NOMO-1 treated with dmso at 0.1 percent for 144 hours (cell line): Measurements from ENCODE around the gene TRIM47.

Source experiments
- DNase-seq: peaks from one replicate; lab custom pipeline; 2025; ENCODE audit not compliant: unreplicated experiment; lab: John Stamatoyannopoulos, UW

Gene TRIM47

DNA sequence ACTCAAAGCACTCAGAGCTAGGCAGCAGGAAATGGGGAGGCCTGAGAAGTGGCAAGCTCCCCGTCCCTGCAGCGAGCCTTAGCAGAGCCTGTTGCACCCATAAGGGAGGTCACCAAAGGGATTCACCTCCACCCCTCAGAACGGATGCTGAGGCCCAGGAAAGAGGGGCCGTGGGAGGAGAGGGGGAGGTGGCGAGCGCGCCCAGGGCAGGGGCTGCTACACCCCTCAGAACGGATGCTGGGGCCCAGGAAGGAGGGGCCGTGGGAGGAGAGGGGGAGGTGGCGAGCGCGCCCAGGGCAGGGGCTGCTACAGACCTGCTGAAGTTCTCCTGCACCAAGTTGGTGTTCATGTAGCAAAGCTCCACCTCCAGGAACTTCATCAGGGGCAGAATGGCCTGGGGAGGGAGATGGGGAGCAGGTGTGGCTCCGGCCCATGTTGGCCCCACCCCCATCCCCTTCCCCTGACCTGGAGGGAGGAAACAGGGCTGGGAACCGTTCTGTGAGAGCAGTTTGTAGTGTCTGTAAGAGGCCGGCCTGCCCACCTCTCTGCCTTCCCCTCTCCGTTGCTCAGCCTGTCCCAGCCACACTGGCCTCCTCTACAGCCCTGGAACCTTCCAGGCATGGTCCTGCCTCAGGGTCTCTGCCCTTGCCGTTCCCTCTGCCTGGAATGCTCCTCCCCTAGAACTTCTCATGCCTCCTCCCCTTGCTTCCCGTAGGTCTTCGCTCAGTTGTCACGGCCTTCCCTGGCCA lies 45.6 kb downstream of the TRIM47 start:
- no peak for DNase-seq

DNA sequence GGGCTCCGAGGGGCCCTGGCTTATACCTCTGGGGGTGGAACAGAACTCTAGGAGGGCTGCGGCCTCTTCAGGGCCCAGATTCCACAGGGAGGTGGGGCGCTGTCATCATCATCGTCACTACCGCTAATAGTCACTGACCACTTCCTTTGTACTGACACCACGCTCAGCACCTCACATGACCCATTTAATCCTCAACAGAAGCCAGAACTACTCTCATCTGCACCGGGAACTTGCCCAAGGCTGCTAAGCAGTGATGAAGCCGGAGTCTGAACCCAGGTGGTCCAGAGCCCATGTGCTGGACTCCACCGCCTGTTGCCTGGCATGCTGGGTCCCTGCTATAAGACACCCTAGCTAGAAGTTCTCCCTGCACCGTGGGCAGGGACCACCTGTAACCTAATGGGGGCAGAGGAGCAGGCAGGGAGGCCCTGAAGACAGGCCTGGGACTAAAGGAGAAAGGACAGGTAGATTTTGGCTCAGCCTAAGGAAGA lies 46.2 kb downstream of the TRIM47 start:
- no peak for DNase-seq

DNA sequence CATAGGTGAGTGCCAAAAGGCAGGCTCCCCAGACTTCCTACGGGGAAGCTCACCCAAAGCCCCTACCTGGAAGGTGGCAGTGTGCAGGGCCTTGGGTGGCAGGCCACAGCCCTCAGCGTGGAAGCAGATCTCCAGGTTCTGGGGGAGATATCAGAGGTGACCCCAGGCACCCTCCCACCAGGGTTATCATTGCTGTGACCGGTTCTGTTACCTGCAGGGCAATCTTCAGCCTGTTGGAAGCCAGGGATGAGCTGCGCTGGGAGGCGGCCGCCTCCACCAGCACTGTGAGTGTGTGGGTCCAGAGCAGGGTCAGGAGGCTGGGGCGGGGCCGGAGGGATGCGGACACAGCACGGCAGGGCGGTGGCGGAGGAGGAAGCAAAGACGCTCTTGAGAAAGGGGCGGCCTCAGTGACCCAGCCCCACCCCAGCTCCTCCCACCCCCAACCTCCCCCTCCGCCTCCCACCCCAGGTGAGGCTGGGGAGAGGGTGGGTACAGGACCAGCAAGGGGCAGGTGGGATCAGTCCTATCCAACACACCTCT lies 47.3 kb downstream of the TRIM47 start:
- DNase-seq = no peak

DNA sequence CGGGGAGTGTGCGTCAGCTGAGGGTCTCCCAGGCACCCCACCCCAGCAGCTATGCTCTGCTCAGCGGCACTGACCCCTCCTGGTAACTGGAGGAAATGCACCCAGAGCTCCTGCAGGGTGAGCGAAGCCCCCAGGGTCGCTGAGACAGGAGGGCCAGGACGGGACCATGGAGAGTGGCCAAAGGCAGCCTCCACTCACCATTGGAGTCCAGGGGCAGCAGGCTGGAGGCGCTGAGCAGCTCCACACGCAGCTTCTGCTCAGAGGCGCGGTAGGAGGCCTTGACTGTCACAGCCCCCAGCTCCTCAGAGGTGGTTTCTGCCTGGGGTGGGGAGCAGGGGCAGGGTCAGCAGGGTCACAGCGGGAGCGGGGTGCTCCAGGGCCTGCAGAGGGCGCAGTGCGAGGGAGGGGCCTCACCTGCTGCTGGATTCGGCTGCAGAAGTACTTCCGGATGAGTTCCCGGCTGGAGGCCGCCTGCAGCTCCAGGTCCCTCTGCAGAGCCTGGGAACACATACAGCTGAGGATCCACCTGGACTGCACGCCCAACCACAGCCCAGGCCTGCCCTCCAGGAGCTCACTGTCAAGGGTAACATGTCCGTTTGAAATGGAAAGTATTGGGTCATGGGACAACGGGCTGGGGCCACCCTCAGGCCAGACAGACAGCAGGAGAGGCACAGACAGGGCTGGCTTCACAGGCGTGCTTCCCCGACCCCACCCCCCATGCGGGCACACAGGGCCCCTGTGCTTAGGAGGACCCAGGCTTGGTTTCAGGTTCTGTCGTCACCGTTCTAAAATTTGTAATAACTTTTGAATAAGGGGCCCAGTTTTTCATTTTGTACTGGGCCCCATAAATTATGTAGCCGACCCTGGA lies 48.0 kb downstream of the TRIM47 start:
- DNase-seq = no peak

DNA sequence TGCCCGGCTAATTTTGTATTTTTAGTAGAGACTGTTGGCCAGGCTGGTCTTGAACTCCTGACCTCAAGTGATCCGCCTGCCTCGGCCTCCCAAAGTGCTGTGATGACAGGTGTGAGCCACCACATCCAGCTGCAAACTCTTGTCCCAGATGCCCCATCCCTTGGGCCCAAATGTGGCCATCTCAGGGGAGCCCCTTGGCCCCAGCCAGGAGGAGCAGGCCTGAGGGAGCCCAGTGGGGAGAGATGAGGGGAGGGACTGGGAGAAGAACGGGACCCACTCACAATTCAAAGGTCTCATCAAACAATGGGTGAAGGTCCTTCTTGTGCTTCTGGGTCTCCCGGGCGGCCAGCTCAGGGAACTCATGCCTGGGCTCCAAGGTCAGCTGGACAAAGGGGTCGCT lies 48.6 kb downstream of the TRIM47 start:
- no peak for DNase-seq

DNA sequence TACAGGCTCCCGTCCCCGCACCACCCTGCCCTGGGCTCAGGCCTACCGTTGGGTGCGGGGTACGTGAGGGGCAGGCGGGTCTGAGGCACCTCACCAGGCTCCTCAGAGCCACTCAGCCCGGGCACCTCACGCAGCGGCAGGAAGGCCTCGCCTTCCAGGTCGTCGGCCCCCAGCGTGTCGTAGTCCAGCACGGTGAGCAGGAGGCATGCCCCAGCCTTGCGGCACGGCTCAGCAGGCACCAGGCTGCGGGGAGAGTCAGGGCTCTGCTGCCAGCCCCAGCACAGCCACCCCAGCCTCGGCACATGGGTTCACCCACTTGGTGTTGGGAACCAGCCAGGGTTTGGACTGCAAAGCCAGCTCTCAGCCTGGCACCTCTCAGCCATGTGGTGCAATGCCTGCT lies 49.6 kb downstream of the TRIM47 start:
- DNase-seq = no peak

DNA sequence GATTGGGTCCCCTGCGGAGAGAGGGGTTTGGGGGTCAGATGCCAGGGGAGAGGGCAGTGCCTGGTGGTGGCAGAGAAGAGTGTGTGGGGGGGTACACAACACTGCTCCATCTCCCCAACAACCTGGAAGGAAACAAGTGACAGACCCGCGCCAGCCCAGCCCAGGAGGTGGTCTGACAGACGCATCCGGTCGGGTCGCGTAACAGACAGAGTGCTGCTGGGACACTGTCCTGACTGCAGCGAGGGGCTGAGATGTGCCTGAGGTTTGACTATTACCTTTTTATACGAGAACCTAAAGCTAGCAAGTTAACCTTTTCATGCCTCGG lies 50.3 kb downstream of the TRIM47 start:
- no peak for DNase-seq

DNA sequence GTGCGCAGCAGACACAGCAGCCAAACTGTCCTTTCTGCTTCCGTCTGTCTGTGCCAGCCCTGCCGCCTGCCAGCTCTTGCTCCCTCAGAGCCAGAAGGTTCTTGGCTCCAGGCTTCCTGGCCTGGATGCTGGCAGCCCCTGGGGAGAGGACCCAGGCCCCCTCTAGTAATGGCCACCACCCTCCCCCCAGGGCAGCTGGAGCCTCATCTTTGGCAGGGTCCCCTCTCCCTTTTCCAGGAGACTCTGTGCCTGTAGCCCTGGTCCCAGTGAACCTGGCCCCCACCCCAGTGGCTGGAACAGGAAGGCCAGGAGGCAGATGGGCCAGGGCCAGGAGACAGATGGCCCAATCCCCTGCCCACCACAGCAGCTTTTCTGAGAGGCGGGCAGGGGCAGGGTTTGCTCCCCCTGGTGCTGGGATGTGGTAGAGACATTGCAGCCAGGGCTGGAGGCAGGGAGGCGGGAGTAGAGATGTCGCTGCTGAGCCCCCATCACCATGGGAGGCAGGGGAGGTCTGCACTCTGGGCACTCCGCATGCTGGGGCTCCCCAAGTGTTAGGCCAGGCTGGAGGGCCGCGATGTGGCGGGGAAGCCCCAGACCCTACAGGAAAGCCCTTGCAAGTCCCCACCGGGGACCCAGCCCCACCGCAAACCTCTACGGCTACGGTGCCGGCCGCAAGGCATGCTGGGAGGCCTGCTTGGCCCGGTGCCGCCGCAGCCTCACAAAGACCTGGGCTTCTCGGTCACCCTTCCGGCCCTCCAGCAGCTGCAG lies 50.9 kb downstream of the TRIM47 start:
- DNase-seq = no peak

DNA sequence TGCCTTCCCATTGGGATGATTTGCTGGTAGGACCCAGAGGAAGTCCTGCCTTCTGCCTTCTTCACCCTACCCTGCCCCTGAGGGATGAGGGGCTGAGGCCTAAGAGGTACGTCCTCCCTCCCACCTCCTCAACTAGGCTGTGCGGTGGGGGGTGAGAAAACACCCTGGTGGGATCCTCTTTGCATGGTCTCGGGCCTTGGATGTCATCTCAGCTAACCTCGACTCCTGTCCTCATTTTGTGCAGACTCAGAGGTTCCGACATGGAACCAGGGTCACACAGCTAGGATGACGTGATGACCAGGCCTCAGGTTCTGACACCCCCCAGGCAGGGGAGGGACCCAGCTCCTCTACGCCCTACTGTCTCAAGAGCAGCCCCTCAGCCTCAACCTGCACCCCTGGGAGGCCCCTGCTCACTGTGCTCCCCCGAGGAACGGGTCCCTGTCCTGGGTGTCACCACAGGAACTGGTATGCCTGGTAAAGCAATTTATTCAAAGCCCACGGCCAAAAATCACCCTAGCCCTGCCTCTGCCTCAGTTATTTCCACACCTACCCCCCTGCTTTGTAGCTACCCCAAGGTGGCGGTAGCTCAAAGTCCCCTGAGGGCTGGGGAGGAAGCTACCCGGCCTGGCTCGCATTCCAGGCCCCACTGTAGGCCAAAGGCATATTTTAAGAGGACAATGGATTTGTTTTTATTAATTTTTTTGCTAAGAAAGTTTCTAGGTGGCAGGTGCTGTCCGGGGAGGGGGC lies 51.6 kb downstream of the TRIM47 start:
- DNase-seq = no peak

DNA sequence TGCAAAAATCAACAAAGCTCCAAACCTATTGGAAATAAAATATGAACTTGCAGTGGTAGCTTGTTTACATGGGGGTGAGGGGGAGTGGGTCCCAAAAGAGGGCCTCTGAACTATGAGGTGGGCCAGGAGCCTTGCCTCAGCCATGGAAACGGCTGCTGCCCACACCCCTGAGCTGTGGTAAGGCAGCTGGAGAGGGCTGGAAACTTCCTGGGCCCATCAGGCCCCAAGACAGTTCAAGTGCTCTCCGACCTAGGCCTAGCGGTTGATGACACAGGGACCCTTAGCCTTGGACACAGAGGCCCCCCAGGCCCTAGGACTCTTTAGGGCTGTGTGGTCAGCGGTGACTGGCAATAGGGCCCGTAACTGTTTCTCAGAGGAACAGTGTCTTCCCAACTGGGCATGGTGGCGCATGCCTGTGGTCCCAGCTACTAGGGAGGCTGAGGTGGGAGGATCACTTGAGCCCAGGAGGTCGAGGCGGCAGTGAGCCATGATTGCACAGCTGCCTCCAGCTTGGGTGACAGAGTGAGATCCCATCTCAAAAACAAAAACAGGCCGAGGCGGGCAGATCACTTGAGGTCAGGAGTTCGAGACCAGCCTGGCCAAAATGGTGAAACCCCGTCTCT lies 52.5 kb downstream of the TRIM47 start:
- DNase-seq = no peak

DNA sequence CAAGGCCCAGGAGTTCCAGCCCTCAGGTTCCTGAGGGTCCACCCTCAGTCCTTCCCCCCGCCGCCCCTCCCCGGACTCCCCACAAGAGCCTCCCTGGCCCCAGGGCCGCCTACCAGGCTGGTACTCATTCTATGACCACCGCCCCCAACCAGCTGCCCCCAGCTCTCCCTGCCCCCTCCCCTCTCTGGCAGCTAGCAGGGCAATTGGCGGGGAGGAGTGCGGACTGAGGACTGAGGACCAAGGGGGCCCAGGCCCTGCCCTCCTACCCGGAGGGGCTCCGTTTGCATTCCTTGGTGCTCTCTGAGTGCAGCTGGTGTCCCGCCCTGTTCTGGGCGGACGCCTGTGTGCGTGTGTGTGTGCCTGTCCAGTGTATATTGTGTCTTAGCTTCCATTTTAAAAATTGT lies 53.2 kb downstream of the TRIM47 start:
- DNase-seq = no peak

DNA sequence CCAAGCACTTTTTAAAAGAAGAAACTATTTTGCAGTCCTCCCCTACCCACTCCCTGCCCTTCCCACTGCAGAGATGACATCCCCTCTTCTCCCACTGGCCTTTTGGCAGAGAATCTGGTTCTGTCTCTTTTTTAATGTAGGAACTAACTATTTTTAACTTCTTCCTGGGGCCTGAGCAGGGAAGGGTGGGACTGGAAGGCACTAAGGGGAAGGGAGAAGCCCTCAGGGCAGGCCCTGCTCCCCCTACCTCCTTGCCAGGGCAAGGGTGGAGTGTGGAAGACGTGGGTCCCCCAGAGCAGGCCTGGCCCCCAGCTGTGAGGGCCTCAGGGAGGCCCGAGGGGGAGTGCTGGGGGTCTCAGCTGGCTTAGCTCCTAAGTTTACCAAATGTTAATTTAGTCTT lies 53.7 kb downstream of the TRIM47 start:
- no peak for DNase-seq
